Activated T-helper 17 cell treated with anti-CD3 and anti-CD28 coated beads, Interleukin-2, amount 50 U/mL, for 72 hours (primary cell): Measurements from ENCODE around the gene STRAP. TPM values are rescaled to one million over a fixed set of nuclear protein-coding genes. Genes with fewer than 3 reads are reported as not detected.
"Not testable (repeated sequence)": the region's sequence is repeated elsewhere in the genome, so short reads cannot be mapped to it uniquely, and the experiment has no call there.

ENCODE experiments used
- ATAC-seq: fragments of 150-1000 bp; cut with Tn5 transposase; replicated peaks from 2 replicates; pipeline ENCODE4 v1.10.0; 2021; ENCODE audit warnings: mild to moderate bottlenecking, moderate library complexity
- H3K27ac Mint-ChIP-seq: one replicate; pipeline ENCODE4 v1.8.0; 2022; ENCODE audit warnings: mixed read lengths
- H3K27me3 Mint-ChIP-seq: one replicate; pipeline ENCODE4 v1.8.0; 2022; ENCODE audit warnings: mixed read lengths
- H3K36me3 Mint-ChIP-seq: one replicate; pipeline ENCODE4 v1.8.0; 2022; ENCODE audit warnings: low read depth, mild to moderate bottlenecking, mixed read lengths
- H3K4me1 Mint-ChIP-seq: one replicate; pipeline ENCODE4 v1.8.0; 2022; ENCODE audit warnings: mixed read lengths
- H3K4me3 Mint-ChIP-seq: one replicate; pipeline ENCODE4 v1.8.0; 2022; ENCODE audit warnings: mild to moderate bottlenecking, mixed read lengths
- H3K9me3 Mint-ChIP-seq: one replicate; pipeline ENCODE4 v1.8.0; 2022; ENCODE audit warnings: mixed read lengths
- total RNA-seq, 2 donors: library from RNA; stranded (reverse); gene quantifications; one replicate each; pipeline ENCODE4 v1.2.3, GENCODE V29; 2022

STRAP gene
- total RNA-seq, 2 donors from 2014 or later = 62.4 to 131 TPM

DNA sequence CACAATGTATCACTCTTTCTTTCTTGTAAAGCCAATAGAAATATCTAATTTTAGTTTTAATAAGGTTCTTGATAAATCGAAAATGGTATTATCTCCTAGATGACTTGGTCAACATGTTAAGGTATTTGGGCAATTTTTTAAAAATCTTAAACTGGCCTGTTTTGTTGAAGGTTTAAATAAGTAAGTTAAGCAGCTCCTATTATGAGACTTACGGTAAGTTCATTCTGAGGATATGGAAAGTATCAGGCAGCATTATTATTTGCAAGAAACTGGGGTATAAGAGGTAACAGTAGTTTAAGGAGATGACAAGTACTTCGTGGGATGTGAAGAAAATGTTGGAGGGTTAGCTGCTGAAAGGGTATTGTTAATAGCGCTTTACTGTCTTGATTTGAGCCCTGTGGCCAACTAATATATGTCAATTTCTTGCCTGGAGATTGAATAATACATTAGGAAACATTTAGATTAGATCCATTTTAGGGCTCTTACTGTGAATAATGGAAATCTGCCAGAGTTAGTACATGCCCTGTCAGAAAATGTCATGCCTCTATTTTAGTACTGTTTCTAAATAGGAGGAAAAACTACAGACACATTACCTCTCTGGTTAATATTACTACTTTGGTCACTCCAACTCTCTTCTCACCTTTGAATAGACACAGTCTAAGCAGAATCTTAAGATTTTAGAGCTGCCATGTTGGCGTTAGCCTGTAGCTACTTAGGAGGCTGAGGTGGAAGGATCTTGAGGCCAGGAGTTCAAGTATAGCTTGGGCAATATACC is 5.0 kb downstream of the STRAP start:
- Mint-ChIP-seq H3K4me3 (peak overlapping the region; percentile 10), H3K27me3 (no peaks in the 10 kb centered on the region), H3K27ac (peak overlapping the region; percentile 33), H3K4me1 (peaks cover 43% of the 10 kb centered on the region), H3K9me3 (no peaks in the 10 kb centered on the region), H3K36me3 (peaks cover 100% of the 10 kb centered on the region)
- no peak for ATAC-seq

DNA sequence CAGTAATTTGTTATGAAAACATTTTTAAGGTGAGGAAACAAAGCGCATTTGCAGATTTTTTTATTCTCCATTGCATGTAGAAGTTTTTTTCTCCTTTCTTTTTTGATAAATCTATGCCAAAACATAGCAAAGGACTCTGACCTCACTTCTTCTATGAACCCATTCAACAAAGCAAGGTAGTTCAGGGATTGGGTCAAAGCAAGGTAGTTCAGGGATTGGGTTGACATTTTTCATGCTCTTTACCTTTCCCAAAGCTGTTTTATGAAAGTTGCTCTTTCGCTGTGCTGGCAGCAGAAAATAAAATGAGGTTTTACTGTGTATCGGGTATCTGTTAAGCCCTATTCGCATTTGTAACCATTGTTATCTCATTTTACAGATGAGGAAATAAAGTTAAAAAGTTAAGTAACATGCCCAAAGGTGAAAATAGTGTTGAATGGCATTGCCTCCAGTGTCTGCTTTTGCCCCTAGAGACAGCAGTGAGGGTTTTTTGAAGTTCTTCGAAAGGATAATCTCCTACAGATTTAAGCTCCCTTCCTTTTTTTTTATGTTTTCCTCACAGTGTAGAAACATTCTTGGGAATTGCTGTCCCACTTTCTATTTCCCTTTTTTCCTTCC is 10.6 kb downstream of the STRAP start:
- Mint-ChIP-seq H3K36me3 (peaks cover 96% of the 10 kb centered on the region), H3K9me3 (no peaks in the 10 kb centered on the region), H3K4me1 (peaks cover 6% of the 10 kb centered on the region), H3K27me3 (no peaks in the 10 kb centered on the region), H3K27ac (no peak overlapping the region), H3K4me3 (no peak overlapping the region)
- ATAC-seq = no peak

DNA sequence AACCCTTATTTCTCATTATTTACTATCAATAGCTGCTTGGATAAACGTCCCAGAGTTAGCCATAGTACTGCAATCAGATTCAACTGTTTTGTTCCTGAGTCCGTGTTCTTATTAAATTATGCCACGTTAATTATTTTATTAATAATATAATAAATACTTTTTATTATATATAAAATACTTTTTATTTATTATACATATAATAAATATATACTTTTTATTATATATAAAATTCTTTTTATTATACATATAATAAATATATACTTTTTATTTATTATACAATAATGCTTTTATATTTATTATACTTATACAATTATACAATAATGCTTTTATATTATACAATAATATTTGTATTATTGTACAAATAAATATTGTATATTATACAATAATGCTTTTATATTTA is 11.1 kb downstream of the STRAP start:
- H3K27me3 Mint-ChIP-seq = no peaks in the 10 kb centered on the region
- no peak for ATAC-seq
- H3K27ac Mint-ChIP-seq = no peak overlapping the region
- peaks cover 96% of the 10 kb centered on the region for H3K36me3 Mint-ChIP-seq
- no peaks in the 10 kb centered on the region for H3K9me3 Mint-ChIP-seq
- H3K4me3 Mint-ChIP-seq = no peak overlapping the region
- peaks cover 2% of the 10 kb centered on the region for H3K4me1 Mint-ChIP-seq

DNA sequence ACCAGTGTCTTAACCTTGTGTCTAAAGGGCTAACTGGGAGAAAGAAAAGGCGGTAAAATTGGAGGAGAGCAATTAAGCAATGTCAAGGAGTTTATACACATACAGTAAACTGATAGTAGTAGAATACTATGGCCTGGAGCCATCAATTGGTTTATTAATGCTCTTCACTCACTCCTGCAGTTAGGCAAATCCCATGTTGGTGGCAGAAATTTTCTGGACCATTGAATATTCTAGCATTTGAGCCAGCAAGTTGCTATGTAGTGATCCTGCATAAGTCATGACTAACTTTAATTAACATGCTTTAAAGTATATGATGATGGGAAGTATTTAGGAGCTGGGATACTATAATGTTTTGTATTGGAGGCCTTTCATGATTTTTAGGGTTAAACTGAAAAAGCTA is 14.7 kb downstream of the STRAP start:
- no peaks in the 10 kb centered on the region for H3K4me1 Mint-ChIP-seq
- H3K27me3 Mint-ChIP-seq = no peaks in the 10 kb centered on the region
- no peaks in the 10 kb centered on the region for H3K9me3 Mint-ChIP-seq
- peaks cover 63% of the 10 kb centered on the region for H3K36me3 Mint-ChIP-seq
- no peak overlapping the region for H3K4me3 Mint-ChIP-seq
- H3K27ac Mint-ChIP-seq = no peak overlapping the region
- no peak for ATAC-seq

DNA sequence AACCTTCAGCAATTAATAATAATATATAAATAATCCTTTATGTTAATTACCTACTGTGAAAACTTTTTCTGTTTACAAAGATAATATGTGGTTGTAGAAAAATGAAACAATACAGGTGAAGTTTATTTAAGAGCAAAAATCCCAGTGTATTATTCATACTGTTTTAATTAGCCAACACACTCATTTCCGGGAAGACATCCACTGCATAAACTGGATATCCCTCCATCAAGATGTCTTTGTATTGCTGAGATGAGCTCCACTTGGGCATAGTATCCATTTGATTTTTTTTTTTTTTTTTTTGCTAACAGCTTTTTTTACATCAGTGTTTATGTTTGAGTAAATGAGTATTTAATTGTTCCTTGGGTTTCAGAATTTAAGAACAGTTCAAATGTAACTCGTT is 15.2 kb downstream of the STRAP start:
- no peak for ATAC-seq
- Mint-ChIP-seq H3K4me3 (no peak overlapping the region), H3K27ac (no peak overlapping the region), H3K9me3 (no peaks in the 10 kb centered on the region), H3K4me1 (no peaks in the 10 kb centered on the region), H3K27me3 (no peaks in the 10 kb centered on the region), H3K36me3 (peaks cover 58% of the 10 kb centered on the region)

DNA sequence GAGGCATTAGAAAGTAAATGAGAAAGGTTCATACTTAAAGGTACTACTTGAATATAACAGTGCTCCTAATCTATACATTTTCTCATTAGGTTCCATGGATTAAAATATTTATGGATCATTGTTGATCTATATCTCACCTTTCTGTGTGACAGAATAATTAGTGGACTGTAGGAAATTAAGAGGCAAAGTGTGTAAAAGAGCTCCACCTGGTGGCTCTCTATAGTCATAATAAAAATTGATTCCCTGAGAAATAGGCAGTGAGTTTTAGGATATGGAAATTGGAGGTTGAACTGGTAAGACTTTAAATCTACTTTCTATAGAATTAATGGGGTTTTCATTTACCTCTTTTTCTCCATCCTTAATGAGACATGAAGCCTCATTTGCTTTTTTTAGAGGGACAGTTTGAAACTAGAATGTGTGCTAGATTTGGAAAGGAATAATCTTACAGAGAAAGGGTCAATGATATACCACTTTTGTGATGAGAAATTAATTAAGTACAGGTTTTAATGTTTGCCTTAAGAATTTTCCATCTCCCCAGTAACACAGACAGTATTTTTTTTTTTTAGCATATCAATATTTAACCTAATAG is 17.2 kb downstream of the STRAP start:
- Mint-ChIP-seq H3K36me3 (peaks cover 42% of the 10 kb centered on the region), H3K27me3 (no peaks in the 10 kb centered on the region), H3K27ac (peak overlapping the region; percentile 9), H3K9me3 (no peaks in the 10 kb centered on the region), H3K4me1 (no peaks in the 10 kb centered on the region), H3K4me3 (no peak overlapping the region)
- ATAC-seq = no peak

DNA sequence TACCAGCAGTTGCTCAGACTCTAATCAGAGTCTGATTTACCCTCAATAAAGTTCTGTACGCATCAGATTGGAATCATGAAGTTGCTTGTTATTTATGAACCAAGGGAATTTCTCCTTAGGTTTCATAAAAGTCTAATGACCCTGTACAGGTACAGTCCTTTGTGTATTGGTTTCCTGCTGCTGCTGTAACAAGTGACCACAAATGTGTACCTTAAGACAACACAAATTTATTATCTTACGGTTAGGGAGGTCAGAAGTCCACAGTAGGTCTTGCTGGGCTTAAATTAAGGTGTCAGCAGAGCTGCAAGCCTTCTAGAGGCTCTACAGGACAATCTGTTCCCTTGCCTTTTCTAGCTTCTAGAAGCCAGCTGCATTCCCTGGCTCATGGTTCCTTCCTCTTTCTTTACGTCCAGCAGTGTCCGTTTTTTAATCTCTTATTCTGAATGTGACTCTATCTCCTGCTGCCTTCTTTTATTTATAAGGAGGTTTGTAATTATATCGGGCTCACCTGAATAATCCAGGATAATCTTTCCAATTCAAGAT is 22.3 kb downstream of the STRAP start:
- no peak overlapping the region for H3K4me3 Mint-ChIP-seq
- no peaks in the 10 kb centered on the region for H3K27me3 Mint-ChIP-seq
- no peaks in the 10 kb centered on the region for H3K4me1 Mint-ChIP-seq
- H3K36me3 Mint-ChIP-seq = no peaks in the 10 kb centered on the region
- H3K27ac Mint-ChIP-seq = no peak overlapping the region
- ATAC-seq = no peak
- no peaks in the 10 kb centered on the region for H3K9me3 Mint-ChIP-seq

DNA sequence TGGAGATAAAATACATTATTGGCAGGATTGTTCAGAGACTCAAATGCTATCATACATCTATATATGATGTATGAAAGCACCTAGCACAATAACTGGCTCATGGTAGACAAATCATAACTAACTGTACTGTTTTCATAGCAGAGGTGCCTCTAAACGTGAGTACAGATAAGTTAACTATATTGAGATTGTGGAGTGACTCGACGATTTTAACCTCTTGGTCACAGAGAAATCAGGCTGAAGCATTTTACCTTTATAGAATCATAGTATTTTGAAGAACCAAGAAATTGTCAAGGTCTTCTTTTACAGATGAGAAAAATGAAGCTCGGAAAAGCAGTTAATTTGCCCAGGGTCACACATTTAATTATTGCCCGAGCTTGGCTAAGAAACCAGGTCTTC is 28.3 kb downstream of the STRAP start:
- no peaks in the 10 kb centered on the region for H3K9me3 Mint-ChIP-seq
- H3K36me3 Mint-ChIP-seq = no peaks in the 10 kb centered on the region
- peak overlapping the region; percentile 95 for H3K4me3 Mint-ChIP-seq
- no peaks in the 10 kb centered on the region for H3K4me1 Mint-ChIP-seq
- ATAC-seq = no peak
- H3K27me3 Mint-ChIP-seq = no peaks in the 10 kb centered on the region
- peak overlapping the region; percentile 92 for H3K27ac Mint-ChIP-seq

DNA sequence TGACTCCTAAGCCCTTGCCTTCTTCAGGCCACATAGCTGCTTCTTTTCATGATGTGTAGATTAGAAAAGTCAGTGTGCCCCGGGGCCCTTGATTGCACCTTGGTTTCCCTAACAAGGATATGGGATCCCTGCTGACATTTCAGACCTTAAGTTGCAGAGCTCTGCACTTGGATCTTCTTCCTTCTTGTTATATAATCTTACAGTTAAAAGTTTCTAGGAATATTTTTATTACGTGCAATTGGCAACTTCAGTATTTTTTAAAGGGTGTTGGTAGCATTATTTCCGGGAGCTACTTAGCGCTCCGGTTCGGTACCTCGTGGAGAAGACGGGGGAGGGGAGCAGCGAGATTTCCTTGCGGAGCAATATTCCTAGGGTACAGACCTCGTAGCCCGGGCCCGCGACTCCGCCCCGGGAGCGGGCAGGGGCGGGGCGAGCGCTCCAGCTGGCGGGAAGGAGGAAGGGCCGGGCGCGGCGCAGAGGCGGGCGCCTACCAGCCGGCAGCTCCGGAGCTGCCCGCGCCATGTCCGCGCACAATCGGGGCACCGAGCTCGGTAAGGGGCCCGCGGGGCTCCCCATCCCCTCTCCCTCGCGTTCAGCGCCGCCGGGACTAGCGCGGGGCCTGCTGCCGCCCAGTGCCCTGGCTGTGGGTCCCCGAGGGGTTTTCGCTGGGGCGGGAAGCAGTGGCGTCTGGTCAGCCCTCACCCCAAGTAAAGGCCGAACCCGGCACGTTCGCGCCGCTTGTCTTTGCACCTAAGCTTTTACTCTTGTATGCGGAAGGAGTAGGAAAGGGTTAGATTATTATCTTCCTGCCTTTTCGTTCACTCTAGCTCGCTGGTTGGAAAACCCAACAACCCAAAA is 28.9 kb downstream of the STRAP start, which contains the start of gene DERA:
DERA (plus strand) TSS at position 469 of the 858 bp plus-strand sequence; CDS start at position 521, 52 bp downstream.
- no peaks in the 10 kb centered on the region for H3K9me3 Mint-ChIP-seq
- peak; percentile 98 for ATAC-seq
- no peaks in the 10 kb centered on the region for H3K36me3 Mint-ChIP-seq
- H3K4me3 Mint-ChIP-seq = peak within 1 kb of the TSS; percentile 95
- no peaks in the 10 kb centered on the region for H3K27me3 Mint-ChIP-seq
- H3K4me1 Mint-ChIP-seq = no peaks in the 10 kb centered on the region
- peak within 1 kb of the TSS; percentile 92 for H3K27ac Mint-ChIP-seq

DNA sequence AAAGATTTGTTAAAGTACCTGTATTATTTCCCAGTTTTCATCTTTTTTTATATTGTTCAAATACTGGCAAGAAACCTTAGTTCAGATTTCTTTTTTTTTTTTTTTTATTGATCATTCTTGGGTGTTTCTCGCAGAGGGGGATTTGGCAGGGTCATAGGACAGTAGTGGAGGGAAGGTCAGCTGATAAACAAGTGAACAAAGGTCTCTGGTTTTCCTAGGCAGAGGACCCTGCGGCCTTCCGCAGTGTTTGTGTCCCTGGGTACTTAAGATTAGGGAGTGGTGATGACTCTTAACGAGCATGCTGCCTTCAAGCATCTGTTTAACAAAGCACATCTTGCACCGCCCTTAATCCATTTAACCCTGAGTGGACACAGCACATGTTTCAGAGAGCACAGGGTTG is 29.7 kb downstream of the STRAP start:
- not testable (repeated sequence) for H3K9me3 Mint-ChIP-seq, H3K36me3 Mint-ChIP-seq, ATAC-seq, H3K27me3 Mint-ChIP-seq, H3K4me1 Mint-ChIP-seq
- Mint-ChIP-seq H3K4me3 (peak overlapping the region; percentile 95), H3K27ac (peak overlapping the region; percentile 92)

DNA sequence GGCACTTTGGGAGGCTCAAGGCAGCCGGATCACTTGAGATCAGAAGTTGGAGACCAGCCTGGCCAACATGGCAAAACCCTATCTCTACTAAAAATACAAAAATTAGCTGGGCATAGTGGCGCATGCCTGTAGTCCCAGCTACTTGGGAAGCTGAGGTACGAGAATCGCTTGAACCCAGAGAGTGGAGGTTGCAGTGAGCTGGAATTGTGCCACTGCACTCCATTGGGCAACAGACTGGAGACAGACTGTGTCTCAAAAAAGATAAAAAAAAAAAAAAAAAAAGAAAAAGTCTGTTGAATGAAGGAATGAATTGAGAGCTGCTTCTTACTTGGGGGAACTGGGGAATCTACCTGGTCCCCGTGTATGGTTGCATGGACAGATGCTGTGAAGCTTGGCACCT is 31.9 kb downstream of the STRAP start:
- not testable (repeated sequence) for H3K9me3 Mint-ChIP-seq

DNA sequence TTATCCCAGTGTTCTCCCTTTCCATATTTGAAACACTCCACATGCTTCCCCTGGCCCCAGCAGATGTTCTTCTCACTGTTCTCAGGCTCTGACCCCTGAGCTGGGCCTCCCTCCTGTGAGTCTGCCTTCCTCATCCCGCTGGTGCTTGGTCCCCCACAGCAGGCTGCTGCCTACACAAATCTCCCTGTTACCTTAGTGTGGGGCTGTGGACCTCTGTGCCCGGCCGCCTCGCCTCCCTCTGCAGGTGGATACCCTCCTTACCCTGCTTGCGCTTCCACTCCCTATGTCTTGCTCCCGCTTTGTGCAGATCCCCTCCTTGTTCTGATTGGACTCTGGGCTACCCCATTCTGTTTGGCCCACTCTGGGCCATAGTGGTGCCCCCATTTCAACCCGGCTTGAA is 35.9 kb downstream of the STRAP start:
- Mint-ChIP-seq H3K9me3 (no peaks in the 10 kb centered on the region), H3K36me3 (no peaks in the 10 kb centered on the region), H3K4me3 (no peak overlapping the region), H3K4me1 (peaks cover 4% of the 10 kb centered on the region), H3K27me3 (no peaks in the 10 kb centered on the region), H3K27ac (no peak overlapping the region)
- no peak for ATAC-seq

More for the DNA sequence above, 31.9 kb downstream of the STRAP start:
- not testable (repeated sequence) for H3K27me3 Mint-ChIP-seq, H3K4me3 Mint-ChIP-seq, H3K36me3 Mint-ChIP-seq, H3K27ac Mint-ChIP-seq, H3K4me1 Mint-ChIP-seq, ATAC-seq

DNA sequence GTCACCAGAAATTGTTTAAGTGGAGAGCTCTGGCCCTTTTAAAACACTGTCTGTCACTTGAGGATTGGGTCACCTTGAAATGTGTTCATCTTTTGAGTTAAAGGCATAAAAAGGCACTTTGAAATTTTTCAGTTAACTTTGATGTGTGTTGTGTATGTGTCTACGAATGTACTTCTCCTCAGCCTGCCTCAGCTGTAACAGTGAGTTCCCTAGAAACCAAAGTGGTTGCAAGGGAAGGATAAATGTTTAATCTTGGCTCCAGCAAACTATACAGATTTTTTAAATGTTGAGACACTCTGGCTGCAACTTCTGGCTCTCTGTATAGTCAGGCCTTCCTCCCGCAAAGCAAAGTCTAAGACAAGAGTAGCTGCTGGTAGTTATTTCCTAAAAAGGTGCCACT is 37.2 kb downstream of the STRAP start:
- Mint-ChIP-seq H3K27ac (no peak overlapping the region), H3K9me3 (no peaks in the 10 kb centered on the region), H3K27me3 (no peaks in the 10 kb centered on the region), H3K4me1 (peaks cover 4% of the 10 kb centered on the region), H3K4me3 (no peak overlapping the region), H3K36me3 (no peaks in the 10 kb centered on the region)
- no peak for ATAC-seq

DNA sequence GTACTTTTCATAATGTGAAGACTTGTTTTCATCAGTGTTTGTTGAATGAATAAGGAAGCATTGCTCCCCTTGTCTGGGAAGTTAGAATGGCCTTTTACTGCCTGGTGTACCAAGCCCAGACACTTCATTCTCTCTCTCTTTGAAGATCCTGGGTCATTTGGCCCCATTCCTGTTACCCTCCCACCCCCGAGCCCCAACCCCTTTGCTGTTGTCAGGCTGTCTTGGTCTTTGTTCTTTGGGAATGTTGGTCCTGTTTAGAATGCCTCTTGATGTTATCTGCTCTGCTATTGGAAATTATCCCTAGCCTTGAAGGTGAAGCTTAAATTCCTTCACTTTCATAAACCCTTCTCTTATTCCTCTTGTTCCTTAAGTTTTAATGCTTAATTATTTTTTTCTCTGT is 42.8 kb downstream of the STRAP start:
- no peak overlapping the region for H3K27ac Mint-ChIP-seq
- no peak for ATAC-seq
- H3K4me1 Mint-ChIP-seq = peaks cover 11% of the 10 kb centered on the region
- no peaks in the 10 kb centered on the region for H3K27me3 Mint-ChIP-seq
- H3K4me3 Mint-ChIP-seq = no peak overlapping the region
- no peaks in the 10 kb centered on the region for H3K36me3 Mint-ChIP-seq
- H3K9me3 Mint-ChIP-seq = no peaks in the 10 kb centered on the region
